ENCODE measurements around the gene PPP2R5A.
"Not testable (repeated sequence)": the region's sequence is repeated elsewhere in the genome, so short reads cannot be mapped to it uniquely, and the experiment has no call there.

PPP2R5A gene

DNA sequence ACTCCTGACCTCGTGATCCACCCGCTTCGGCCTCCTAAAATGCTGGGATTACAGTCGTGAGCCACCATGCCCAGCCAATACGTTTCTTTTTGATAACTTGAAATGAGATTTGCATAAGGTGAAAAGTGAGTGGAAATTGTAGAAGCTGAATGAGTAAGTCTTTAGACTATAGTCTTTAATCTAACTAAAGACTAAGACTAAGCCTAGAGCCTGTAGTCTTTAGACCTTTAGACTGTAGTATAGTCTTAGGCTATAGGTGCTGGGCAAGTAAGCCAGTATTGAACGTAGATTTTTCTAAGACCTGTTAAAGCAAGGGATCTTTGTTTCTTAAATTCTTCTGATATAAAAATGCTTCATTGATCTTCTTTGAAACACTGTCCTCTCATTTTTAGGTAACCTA is 12.1 kb downstream of the PPP2R5A start:
- no peak for DNase-seq (ENCODE audit: low read depth in 2 of 2)

DNA sequence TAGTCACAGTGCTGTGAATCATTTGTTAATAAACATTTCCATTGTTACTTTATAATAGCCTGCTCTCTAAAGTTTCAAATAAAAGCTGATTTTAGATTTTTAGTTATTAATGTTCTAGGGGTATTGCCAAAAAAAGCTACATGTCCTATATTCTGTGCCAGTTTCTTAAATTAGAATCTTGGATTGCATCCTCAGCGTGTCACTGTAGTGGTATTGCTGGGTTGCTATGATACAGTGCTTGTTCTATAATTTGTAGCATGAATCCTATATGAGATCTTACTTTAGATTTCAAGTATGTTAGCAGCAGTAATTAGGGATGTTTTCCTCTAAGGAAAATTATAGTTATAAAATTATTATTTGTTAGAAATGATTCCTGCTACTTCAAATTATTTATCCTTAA is 16.4 kb downstream of the PPP2R5A start:
- DNase-seq (ENCODE audit: low read depth in 2 of 2), result no peak

DNA sequence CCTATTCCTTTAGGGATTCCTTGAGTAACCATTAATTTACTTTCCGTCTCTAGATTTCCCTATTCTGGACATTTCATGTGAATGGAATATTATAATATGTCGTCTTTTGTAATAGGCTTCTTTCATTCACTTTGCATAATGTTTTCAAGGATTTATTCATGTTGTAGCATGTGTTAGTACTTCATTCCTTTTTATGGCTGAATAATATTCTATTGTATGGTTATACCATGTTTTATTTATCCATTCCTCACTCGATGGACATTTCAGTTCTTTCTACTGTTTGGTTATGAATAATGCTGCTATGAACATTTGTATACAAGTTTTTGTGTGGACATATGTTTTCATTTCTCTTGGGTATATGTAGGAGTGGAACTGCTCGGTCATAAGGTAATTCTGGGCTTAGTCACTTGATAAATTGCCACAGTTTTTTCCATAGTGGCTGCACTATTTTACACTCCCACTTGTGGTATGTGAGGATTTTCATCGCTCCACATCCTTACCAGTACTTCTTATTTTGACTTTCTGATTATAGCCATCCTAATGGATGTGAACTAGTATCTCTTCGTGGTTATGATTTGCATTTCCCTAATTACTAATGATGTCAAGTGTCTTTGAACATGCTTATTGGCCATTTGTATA is 17.7 kb downstream of the PPP2R5A start:
- no peak for DNase-seq (ENCODE audit: low read depth in 2 of 2)

DNA sequence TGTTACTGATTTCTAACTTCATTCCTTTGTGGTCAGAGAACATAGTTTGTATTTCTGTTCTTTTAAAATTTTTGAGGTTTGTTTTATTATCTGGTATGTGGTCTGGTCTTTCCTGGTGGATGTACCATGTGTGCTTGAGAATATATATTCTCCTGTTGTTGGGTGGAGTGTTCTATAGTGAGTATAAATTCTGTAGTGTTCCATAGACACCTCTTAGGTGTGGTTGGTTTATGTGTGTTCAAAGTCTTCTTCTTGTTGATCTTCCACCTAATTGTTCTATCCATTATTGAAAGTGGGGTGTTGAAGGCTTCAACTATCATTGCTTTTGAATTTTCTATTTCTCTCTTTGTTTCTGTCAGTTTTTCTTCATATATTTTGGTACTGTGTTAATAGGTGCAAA is 20.1 kb downstream of the PPP2R5A start:
- no peak for DNase-seq (ENCODE audit: low read depth in 2 of 2)

DNA sequence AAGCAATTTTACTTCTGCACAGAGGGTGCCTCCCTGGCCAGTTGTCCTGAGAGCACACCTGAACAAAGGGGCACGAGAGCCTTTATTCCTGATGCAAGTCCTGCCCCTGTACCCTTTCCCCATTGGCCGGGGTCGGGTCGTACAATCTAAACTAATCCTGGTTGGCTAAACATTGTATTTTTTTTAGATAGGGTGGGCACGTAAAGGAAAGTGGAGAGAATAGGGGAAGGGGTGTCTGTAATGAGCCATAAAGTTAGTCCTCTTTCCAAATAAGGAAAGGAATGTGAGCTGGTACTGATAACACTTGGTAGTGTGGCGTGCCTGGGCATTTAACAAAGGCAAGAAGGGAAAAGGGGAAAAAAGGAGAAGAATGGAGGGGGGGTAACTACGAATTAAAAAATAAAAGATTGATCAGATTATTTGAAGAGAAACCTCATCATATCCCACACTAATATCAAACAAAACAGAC is 20.8 kb downstream of the PPP2R5A start:
- not testable (repeated sequence) for DNase-seq (ENCODE audit: low read depth in 2 of 2)

DNA sequence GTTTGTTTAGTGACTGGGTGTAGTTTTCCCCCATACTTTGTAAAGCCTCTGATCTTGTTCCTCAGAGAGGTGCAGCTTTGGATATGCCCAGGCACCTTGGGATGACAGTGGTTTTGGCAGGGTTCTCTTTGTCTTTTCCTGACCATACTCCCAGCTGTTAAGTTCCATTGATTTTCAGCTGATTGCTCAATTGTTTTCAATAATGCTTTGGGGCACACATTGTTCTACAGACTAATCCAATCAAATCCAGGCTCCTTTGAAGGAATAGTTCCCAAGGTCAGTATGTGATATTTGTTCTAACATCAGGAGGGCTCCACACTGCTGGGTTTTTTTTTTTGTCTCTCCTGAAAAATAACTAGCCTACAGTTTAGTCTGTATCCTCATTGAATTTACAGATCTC is 24.8 kb downstream of the PPP2R5A start:
- no peak for DNase-seq (ENCODE audit: low read depth in 2 of 2)

DNA sequence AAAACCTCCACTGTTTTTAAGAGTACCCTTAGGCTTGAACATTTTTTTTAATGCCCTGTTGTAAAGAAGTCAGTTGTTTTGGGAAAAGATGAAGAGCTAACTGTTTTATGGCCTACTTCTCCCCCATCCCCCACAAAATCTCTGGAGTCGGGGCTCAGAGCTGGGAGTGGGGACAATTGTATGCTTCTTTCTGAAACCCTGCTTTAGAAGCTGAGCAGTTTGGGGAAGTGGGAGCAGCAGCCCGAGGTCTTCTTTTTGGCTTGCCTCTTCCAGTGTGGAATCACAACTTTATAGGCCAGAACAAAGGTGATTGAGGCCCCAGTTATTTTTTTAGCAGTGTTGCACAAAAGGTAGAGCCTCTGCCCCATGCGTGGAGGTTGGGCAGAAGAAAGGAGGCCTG is 25.2 kb downstream of the PPP2R5A start:
- no peak for DNase-seq (ENCODE audit: low read depth in 2 of 2)

DNA sequence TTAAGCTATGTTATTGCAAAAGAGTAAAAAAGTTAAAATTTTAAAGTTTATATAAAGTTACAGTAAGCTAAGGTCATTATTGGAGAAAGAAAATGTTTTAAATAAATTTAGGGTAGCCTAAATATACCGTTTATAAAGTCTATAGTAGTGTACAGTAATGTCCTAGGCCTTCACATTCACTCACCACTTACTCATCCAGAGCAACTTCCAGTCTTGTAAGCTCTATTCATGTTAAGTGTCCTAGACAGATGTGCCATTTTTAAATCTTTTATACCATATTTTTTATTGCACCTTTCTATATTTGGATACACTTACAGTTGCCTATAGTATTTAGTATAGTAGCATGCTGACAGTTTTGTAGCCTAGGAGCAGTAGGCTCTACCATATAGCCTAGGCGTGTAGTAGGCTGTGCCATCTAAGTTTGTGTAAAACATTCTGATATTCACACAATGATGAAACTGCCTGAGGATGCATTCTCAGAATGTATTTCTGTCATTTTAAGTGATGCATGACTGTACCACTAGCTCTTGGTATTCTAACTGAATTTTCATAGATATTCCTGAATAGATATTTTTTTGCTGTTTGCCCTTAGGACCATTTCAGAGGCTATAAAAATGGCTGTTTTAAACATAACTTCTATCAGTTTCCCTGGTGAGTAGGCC is 26.8 kb downstream of the PPP2R5A start:
- DNase-seq (ENCODE audit: low read depth in 2 of 2), result no peak

DNA sequence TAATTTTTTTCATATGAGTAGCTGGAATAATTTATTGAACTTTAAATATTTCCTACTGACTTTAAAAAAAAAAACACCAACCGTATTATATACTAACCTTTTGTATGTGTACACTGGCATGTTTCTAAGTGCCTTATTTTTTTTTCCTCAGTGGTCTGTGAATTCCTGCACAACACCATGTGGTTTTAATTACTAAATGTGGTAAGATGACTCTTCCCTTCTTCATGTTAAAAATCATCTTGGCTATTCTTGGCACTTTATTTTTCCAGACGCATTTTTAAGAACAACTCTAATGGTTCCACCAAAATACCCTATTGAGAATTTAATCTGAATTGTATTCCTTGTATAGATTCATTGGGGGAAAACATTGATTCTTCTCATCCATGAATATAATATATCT is 28.4 kb downstream of the PPP2R5A start:
- DNase-seq (ENCODE audit: low read depth in 2 of 2), result no peak

DNA sequence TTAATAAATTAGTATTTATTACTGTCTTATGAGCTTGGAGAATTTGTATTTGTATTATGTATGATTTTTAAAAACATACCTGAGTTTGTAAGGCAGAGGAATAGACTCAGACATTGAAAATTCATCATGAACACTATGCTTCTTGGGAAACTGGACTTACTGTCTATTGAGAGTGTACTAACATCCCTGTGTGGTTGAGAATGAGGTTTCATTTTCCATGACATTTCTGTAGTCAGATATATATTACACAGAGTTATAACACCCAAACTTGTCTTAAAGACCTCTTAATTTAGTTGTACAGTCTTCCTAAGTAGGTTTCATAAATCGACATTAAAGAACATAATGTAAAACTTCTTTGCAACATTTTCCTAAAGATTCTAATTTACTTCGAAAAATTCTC is 30.0 kb downstream of the PPP2R5A start:
- DNase-seq (ENCODE audit: low read depth in 2 of 2), result no peak

DNA sequence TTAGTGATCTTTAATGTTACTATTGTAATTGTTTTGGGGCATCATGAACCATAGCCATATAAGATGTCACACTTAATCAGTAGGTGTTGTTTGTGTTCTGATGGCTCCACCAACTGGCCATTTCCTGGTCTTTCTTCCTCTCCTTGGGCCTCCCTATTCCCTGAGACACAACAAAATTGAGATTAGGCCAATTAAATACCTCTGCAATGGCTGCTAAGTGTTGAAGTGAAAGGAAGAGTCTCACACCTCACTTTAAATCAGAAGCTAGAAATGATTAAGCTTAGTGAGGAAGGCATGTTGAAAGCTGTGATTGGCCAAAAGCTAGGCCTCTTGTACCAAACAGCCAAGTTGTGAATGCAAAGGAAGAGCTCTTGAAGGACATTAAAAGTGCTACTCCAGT is 30.7 kb downstream of the PPP2R5A start:
- DNase-seq (ENCODE audit: low read depth in 2 of 2), result no peak

DNA sequence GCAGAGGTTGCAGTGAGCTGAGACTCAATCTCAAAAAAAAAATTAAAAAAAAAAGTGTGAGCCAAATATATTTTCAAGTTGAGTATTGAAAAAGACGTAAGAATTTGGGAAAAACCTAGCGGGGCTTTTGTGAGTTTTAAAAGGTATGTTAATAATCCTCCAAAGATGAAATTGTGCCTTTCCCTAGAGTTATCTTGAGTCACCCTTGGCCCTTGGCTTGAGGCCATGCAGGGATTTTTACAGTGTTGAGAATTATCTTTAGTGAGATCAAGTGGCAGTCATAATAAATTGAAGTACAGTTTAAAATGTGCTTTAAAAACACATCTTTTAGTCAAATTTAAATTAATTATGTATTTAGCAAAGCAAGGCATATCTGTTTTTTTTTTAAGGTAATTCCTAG is 32.7 kb downstream of the PPP2R5A start:
- no peak for DNase-seq (ENCODE audit: low read depth in 2 of 2)

DNA sequence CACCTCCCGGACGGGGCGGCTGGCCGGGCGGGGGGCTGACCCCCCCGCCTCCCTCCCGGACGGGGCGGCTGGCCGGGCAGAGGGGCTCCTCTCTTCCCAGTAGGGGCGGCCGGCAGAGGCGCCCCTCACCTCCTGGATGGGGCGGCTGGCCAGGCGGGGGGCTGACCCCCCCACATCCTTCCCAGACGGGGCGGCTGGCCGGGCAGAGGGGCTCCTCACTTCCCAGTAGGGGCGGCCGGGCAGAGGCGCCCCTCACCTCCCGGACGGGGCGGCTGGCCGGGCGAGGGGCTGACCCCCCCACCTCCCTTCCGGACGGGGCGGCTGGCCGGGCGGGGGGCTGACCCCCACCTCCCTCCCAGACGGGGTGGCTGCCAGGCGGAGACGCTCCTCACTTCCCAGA is 35.8 kb downstream of the PPP2R5A start:
- not testable (repeated sequence) for DNase-seq (ENCODE audit: low read depth in 2 of 2)

DNA sequence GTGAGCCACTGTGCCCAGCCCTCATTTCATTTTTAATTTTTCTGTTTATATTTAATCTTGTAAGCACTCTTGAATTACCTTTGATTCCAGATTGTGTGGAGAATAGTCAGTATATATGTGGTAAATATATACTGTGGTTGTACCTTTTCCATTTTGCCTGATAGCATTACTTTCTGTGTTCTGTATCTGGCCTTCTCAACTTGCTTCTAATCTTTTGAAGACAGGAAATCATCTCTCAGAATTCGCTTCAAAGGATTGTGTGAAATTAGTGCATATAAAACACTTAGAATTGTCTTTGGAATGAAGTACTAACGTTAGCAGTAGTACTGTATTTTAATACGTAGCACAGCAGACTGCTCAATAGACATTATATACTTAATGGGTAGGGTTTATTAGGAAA is 37.9 kb downstream of the PPP2R5A start:
- DNase-seq (ENCODE audit: low read depth in 2 of 2), result no peak

DNA sequence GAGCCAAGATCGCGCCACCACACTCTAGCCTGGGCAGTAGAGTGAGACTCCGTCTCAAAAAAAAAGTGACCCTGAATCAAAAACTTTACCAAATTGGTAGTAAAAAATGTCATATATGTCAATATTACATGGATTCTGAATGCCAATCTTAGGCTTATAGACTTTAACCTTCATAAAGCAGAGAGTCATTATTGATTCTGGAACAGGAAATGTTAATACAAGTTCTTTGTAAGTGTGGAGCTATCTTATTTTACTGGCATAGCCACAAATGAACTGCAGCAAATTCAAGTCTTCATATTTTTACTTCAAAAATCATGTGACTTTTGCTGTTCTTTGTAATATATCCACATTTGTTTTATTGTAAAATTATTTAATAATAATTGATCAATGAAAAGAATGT is 41.3 kb downstream of the PPP2R5A start:
- no peak for DNase-seq (ENCODE audit: low read depth in 2 of 2)

DNA sequence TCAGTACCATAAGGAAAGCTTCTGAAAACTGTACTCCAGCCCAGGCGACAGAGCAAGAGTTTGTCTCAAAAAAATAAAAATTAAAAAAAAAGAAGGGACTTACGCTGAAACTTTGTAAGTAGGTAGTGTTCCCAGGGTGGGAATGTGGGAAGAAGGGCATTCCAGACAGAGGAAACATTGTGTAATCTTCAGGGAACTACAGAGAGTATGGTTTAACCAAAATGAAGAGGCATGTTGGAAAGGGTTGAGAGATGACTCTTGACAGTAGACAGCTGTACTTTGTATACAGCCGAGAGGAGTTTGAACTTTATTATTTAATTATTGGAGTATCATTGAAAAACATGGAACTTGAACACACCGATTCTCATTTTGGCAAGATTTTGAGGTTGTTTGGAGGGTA is 43.0 kb downstream of the PPP2R5A start:
- DNase-seq (ENCODE audit: low read depth in 2 of 2), result no peak

DNA sequence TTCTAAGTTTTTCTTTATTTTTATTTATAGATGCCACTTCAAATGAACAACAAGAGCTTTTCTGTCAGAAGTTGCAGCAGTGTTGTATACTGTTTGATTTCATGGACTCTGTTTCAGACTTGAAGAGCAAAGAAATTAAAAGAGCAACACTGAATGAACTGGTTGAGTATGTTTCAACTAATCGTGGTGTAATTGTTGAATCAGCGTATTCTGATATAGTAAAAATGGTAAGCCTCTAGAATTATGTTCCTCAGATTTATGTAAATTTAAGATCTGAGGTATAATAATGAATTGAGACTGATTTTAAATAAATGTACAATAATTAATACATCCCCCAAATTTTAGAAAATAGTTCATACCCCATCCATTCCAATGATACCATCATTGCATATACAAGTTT is 43.9 kb downstream of the PPP2R5A start:
- no peak for DNase-seq (ENCODE audit: low read depth in 2 of 2)

DNA sequence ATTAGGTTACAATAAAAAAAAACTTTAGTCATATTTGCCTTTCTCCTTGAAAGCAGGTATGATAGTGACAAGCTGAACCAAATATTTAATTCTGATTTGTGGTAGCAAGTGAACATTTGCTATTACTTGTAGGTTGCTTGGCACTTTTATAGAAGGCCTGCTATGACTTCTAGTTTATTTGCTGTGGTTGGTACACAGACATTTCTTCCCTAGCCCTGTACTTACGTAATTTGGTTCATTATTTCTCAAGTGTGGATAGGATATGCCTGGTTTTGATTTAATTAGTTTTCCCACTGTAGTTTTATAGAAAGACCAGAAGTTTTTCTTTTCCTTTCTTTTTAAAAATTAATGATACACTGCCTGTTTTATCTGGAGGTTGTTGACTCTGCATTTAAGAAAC is 55.9 kb downstream of the PPP2R5A start:
- no peak for DNase-seq (ENCODE audit: low read depth in 2 of 2)

DNA sequence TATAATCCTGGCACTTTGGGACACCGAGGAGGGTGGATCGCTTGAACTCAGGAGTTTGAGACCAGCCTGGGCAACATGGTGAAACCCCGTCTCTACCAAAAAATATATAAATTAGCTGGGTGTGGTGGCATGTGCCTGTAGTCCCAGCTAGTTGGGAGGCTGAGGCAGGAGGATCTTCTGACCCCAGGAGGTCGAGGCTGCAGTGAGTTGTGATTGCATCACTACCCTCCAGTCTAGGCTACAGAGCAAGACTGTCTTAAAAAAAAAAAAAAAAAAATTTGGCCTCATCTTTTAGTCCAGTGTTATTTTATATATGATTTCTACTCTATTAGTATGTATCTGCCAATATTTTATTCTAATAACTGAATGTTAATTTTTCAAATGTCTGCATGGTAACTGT is 59.7 kb downstream of the PPP2R5A start:
- no peak for DNase-seq (ENCODE audit: low read depth in 2 of 2)

DNA sequence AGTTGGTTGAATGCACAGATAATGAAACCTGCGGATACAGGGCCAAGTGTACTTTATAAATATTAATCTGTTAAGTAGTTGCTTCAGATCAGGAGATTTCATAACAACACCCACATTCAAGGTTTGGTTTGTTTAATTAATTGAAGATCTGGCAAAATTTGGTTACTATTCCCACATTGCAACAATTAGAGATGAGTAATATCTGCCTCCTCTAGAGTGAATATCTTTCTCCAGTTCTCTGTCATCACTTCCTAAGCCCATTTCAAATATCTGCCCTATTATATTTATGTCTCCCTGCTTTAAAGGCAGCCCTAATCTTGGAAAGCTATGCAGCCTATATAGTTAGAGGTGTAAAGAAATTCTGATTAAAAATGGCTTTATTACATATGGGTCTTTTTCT is 61.4 kb downstream of the PPP2R5A start:
- no peak for DNase-seq (ENCODE audit: low read depth in 2 of 2)

DNA sequence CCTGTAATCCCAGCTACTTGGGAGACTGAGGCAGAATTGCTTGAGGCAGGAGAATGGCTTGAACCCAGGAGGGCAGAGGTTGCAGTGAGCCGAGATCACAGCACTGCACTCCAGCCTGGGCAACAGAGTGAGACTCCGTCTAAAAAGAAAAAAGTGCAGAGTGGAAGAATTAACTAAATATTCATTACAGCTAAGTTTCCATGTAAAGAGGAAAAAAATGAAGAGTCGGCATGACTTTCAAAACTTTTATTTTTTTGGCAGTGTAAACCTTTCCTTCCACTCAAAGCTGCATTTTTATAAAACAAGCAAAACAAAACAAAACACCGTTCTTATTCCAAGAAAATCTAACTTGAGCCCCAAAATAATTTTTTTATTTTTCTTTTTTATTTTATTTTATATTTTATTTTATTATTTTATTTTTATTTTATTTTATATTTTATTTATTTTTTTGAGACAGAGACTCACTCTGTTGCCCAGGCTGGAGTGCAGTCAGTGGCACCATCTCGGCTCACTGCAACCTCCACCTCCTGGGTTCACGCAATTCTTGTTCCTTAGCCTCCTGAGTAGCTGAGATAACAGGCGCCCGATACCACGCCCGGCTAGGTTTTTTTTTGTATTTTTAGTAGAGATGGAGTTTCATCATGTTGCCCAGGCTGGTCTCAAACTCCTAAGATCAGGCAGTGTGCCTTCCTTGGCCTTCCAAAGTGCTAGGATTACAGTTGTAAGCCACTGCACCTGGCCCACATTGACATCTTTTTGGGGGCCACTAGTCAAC is 66.6 kb downstream of the PPP2R5A start:
- no peak for DNase-seq (ENCODE audit: low read depth in 2 of 2)

DNA sequence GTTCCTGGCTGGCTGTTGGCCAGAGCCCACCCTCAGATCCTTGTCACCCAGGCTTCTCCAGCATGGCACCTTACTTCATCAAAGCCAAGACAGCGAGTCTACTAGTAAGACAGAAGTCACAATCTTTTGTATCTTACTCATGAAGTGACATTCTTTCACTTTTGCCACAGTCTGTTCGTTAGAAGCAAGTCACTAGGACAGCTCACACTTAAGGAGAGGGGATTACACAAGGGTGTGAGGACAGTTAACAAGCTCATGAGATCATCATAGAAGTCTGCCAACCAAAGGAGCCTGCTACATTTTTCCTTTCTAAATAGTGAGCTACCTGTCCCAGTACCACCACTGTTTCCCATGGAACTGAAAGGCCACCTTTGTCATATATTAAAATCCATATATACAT is 68.0 kb downstream of the PPP2R5A start:
- DNase-seq (ENCODE audit: low read depth in 2 of 2), result no peak

DNA sequence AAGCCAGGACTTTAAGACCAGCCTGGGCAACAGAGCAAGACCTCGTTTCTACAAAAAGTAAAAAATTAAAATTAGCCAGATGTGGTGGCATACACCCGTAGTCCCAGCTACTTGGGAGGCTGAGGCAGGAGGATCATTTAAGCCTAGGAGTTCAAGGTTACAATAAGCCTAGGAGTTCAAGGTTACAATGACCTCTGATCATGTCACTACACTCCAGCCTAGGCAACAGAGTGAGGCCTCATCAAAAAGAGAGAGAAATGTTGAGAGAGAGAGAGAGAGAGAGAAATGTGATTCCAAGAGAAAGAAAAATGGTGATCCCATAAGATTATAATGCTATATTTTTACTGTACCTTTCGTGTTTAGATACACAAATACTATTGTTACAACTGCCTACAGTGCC is 69.3 kb downstream of the PPP2R5A start:
- no peak for DNase-seq (ENCODE audit: low read depth in 2 of 2)
